H9 (cell line): ENCODE data around the gene GFRA1. TPM values are rescaled to one million over a fixed set of nuclear protein-coding genes. Genes with fewer than 3 reads are reported as not detected.

Experiments used
- DNase-seq: peaks from one replicate; pipeline ENCODE4 v3.0.0-alpha.2; 2017
- H2AFZ ChIP-seq: one replicate; pipeline ENCODE4 v1.6.1; 2013; ENCODE audit warnings: mild to moderate bottlenecking, low read length, control low read depth, moderate library complexity
- H2AK5ac ChIP-seq: 2 replicates; pipeline ENCODE4 v1.6.1; 2013; ENCODE audit warnings: low read length, control low read depth, mixed read lengths; ENCODE audit not compliant: insufficient read length
- H2BK120ac ChIP-seq: one replicate; pipeline ENCODE4 v1.6.1; 2013; ENCODE audit warnings: low read depth, mild to moderate bottlenecking, low read length, control low read depth, inconsistent platforms; ENCODE audit not compliant: poor library complexity, severe bottlenecking
- H2BK12ac ChIP-seq: 2 replicates; pipeline ENCODE4 v1.6.1; 2013; ENCODE audit warnings: low read length, control low read depth, mixed read lengths, low read depth; ENCODE audit not compliant: insufficient read length
- H2BK15ac ChIP-seq: 2 replicates; pipeline ENCODE4 v1.6.1; 2013; ENCODE audit warnings: low read depth, low read length, control low read depth
- H2BK20ac ChIP-seq: one replicate; pipeline ENCODE4 v1.6.1; 2013; ENCODE audit warnings: low read depth, mild to moderate bottlenecking, low read length, control low read depth, inconsistent platforms; ENCODE audit not compliant: poor library complexity, severe bottlenecking
- H2BK5ac ChIP-seq: 2 replicates; pipeline ENCODE4 v1.6.1; 2013; ENCODE audit warnings: low read length, control low read depth, mixed read lengths; ENCODE audit not compliant: insufficient read length
- H3K14ac ChIP-seq: 2 replicates; pipeline ENCODE4 v1.6.1; 2013; ENCODE audit warnings: low read length, control low read depth; ENCODE audit not compliant: insufficient read depth
- H3K18ac ChIP-seq: 2 replicates; pipeline ENCODE4 v1.6.1; 2013; ENCODE audit warnings: low read depth, mild to moderate bottlenecking, mixed read lengths, low read length, control low read depth; ENCODE audit not compliant: insufficient read length
- H3K23ac ChIP-seq: 2 replicates; pipeline ENCODE4 v1.6.1; 2013; ENCODE audit warnings: low read length, control low read depth, mixed read lengths, low read depth; ENCODE audit not compliant: insufficient read length
- H3K23me2 ChIP-seq: 2 replicates; pipeline ENCODE4 v1.6.1; 2013; ENCODE audit warnings: low read depth, mild to moderate bottlenecking, mixed read lengths, low read length, control low read depth; ENCODE audit not compliant: insufficient read length, poor library complexity, severe bottlenecking
- H3K27ac ChIP-seq: 2 replicates; pipeline ENCODE4 v1.5.1; 2013; ENCODE audit warnings: low read length, control low read depth, mixed read lengths, low read depth; ENCODE audit not compliant: insufficient read length
- H3K27me3 ChIP-seq: 2 replicates; pipeline ENCODE4 v1.6.1; 2013; ENCODE audit warnings: low read length, control low read depth, inconsistent platforms; ENCODE audit not compliant: insufficient read depth
- H3K4ac ChIP-seq: 2 replicates; pipeline ENCODE4 v1.6.1; 2013; ENCODE audit warnings: low read depth, mild to moderate bottlenecking, control low read depth, inconsistent platforms, low read length, moderate library complexity
- H3K4me1 ChIP-seq: 2 replicates; pipeline ENCODE4 v1.6.1; 2013; ENCODE audit warnings: low read length, control low read depth, inconsistent platforms; ENCODE audit not compliant: insufficient read depth
- H3K4me2 ChIP-seq: 2 replicates; pipeline ENCODE4 v1.6.1; 2013; ENCODE audit warnings: low read length, control low read depth, mixed read lengths; ENCODE audit not compliant: insufficient read length, insufficient read depth
- H3K56ac ChIP-seq: 2 replicates; pipeline ENCODE4 v1.6.1; 2013; ENCODE audit warnings: low read depth, mild to moderate bottlenecking, mixed read lengths, low read length, control low read depth; ENCODE audit not compliant: insufficient read length
- H3K79me1 ChIP-seq: 2 replicates; pipeline ENCODE4 v1.6.1; 2013; ENCODE audit warnings: low read depth, mild to moderate bottlenecking, moderate library complexity, low read length, control low read depth, inconsistent platforms; ENCODE audit not compliant: insufficient read depth, poor library complexity, severe bottlenecking
- H3K79me2 ChIP-seq: 2 replicates; pipeline ENCODE4 v1.6.1; 2013; ENCODE audit warnings: low read length, control low read depth, inconsistent platforms; ENCODE audit not compliant: insufficient read depth
- H3K9ac ChIP-seq: 2 replicates; pipeline ENCODE4 v1.6.1; 2013; ENCODE audit warnings: low read length, control low read depth, mixed read lengths; ENCODE audit not compliant: insufficient read length; ENCODE audit errors: extremely low read depth
- H3K9me3 ChIP-seq: one replicate; pipeline ENCODE4 v1.6.1; 2013; ENCODE audit warnings: low read depth, low read length, inconsistent platforms; ENCODE audit not compliant: control insufficient read depth
- H3T11ph ChIP-seq: one replicate; pipeline ENCODE4 v1.6.1; 2013; ENCODE audit warnings: mild to moderate bottlenecking, low read length, control low read depth, inconsistent platforms
- H4K20me1 ChIP-seq: one replicate; pipeline ENCODE4 v1.6.1; 2013; ENCODE audit not compliant: control insufficient read depth, insufficient read length, insufficient read depth
- H4K5ac ChIP-seq: 2 replicates; pipeline ENCODE4 v1.6.1; 2013; ENCODE audit warnings: low read depth, mild to moderate bottlenecking, mixed read lengths, low read length, control low read depth; ENCODE audit not compliant: insufficient read length
- H4K8ac ChIP-seq: replicated peaks from 2 replicates; pipeline ENCODE4 v1.6.1; 2013; ENCODE audit warnings: low read length, control low read depth, mixed read lengths, low read depth; ENCODE audit not compliant: insufficient read length
- H4K91ac ChIP-seq: 2 replicates; pipeline ENCODE4 v1.6.1; 2013; ENCODE audit warnings: low read depth, mild to moderate bottlenecking, moderate library complexity, mixed read lengths, low read length, control low read depth; ENCODE audit not compliant: insufficient read length
- H3K27ac Mint-ChIP-seq, 3 experiments: 2 replicates in 2 of 3; 3 replicates in 1 of 3; pipeline ENCODE4 v1.8.0; 2020 to 2021; ENCODE audit warnings: mixed read lengths in 3 of 3, mild to moderate bottlenecking in 1 of 3, moderate library complexity in 1 of 3
- H3K27me3 Mint-ChIP-seq: 2 replicates; pipeline ENCODE4 v1.8.0; 2021; ENCODE audit warnings: low read depth, mild to moderate bottlenecking, moderate library complexity, mixed read lengths
- H3K36me3 Mint-ChIP-seq, 3 experiments: 2 replicates in 2 of 3; 3 replicates in 1 of 3; pipeline ENCODE4 v1.8.0; 2020 to 2021; ENCODE audit warnings: low read depth in 3 of 3, mixed read lengths in 3 of 3; ENCODE audit not compliant: insufficient read depth in 1 of 3
- H3K4me1 Mint-ChIP-seq, 2 experiments: 2 replicates each; pipeline ENCODE4 v1.8.0; 2020; ENCODE audit warnings: mixed read lengths in 2 of 2
- H3K4me3 Mint-ChIP-seq, 2 experiments: 2 replicates in 1 of 2; 3 replicates in 1 of 2; pipeline ENCODE4 v1.8.0; 2020 to 2021; ENCODE audit warnings: mild to moderate bottlenecking in 2 of 2, mixed read lengths in 2 of 2, moderate library complexity in 1 of 2
- H3K9me3 Mint-ChIP-seq, 2 experiments: 2 replicates in 1 of 2; 3 replicates in 1 of 2; pipeline ENCODE4 v1.8.0; 2020; ENCODE audit warnings: mild to moderate bottlenecking in 2 of 2, mixed read lengths in 2 of 2, moderate library complexity in 1 of 2
- WGBS: extraction: QIAGEN DNeasy Blood & Tissue Kit; methylation state at CpG from one replicate; pipeline ENCODE4 v1.1.7; 2013; ENCODE audit warnings: missing lambda C conversion rate, low lambda C conversion rate, mixed read lengths; ENCODE audit not compliant: insufficient read length; ENCODE audit errors: extremely low coverage; 5-methylcytosine and 5-hydroxymethylcytosine counted together
- total RNA-seq: library from RNA; stranded (reverse); gene quantifications from 2 replicates; pipeline ENCODE4 v1.2.1, GENCODE V29; 2021
- TF ChIP-seq, protein P1 (sequence below): fragments of 200-600 bp; sonication (generic); conservative IDR thresholded peaks from 3 replicates; pipeline ENCODE4 v1.8.0; 2021; ENCODE audit warnings: antibody characterized with exemption, mild to moderate bottlenecking

The GFRA1 gene
- total RNA-seq, 1 experiment from 2014 or later, result 0.24 TPM

DNA sequence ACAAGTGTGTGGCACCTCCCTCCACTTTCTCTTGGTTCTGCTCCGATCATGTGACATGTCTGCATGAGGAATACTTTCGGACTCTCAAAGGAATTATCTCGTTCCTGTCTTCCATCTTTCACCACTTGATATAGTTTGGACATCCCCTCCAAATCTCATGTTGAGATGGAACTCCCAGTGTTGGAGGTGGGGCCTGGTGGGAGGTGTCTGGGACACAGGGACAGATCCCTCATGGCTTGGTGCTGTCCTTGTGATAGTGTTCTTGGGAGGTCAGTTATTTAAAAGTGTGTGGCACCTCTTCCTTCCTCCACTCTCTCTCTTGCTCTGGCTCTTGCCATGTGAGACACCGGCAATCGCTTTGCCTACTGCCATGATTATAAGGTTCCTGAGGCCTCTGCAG is 166.4 kb downstream of the GFRA1 start:
- no peak overlapping the region for H3K4me2 ChIP-seq
- no peaks in the 10 kb centered on the region for H3K4me1 ChIP-seq
- H4K8ac ChIP-seq, result no peak overlapping the region
- H3K23me2 ChIP-seq, result no peaks in the 10 kb centered on the region
- no peak overlapping the region for H2BK15ac ChIP-seq
- no peaks in the 10 kb centered on the region for H3K27me3 ChIP-seq
- H2BK20ac ChIP-seq, result no peak overlapping the region
- H3K9ac ChIP-seq, result no peak overlapping the region
- no peak overlapping the region for H2AFZ ChIP-seq
- H2BK12ac ChIP-seq, result no peak overlapping the region
- peaks cover 6% of the 10 kb centered on the region for H3K27me3 Mint-ChIP-seq
- no peaks in the 10 kb centered on the region for H3K79me2 ChIP-seq
- H3K27ac ChIP-seq, result no peak overlapping the region
- no peak overlapping the region for H3T11ph ChIP-seq
- no peaks in the 10 kb centered on the region for H3K9me3 ChIP-seq
- peaks cover 0 to 8% of the 10 kb centered on the region in 2 experiments; a peak in 3 of 4 replicates for H3K4me1 Mint-ChIP-seq
- no peaks in the 10 kb centered on the region for H3K79me1 ChIP-seq
- no peak overlapping the region for H4K5ac ChIP-seq
- H3K4me3 Mint-ChIP-seq, result no peak overlapping the region
- DNase-seq, result peak; percentile 4
- no peak overlapping the region for H2BK120ac ChIP-seq
- no peak overlapping the region for H4K91ac ChIP-seq
- H3K36me3 Mint-ChIP-seq, result peaks cover 2 to 4% (median 3%) of the 10 kb centered on the region in 3 experiments; a peak in 4 of 7 replicates
- no peak overlapping the region for H3K56ac ChIP-seq
- no peak overlapping the region for H3K18ac ChIP-seq
- H3K4ac ChIP-seq, result no peak overlapping the region
- H3K27ac Mint-ChIP-seq, result no peak overlapping the region
- no peak overlapping the region for H2AK5ac ChIP-seq
- H2BK5ac ChIP-seq, result no peak overlapping the region
- no CpG with 5 or more reads among the region's 5 CpGs for WGBS
- TF ChIP-seq, protein P1, sequence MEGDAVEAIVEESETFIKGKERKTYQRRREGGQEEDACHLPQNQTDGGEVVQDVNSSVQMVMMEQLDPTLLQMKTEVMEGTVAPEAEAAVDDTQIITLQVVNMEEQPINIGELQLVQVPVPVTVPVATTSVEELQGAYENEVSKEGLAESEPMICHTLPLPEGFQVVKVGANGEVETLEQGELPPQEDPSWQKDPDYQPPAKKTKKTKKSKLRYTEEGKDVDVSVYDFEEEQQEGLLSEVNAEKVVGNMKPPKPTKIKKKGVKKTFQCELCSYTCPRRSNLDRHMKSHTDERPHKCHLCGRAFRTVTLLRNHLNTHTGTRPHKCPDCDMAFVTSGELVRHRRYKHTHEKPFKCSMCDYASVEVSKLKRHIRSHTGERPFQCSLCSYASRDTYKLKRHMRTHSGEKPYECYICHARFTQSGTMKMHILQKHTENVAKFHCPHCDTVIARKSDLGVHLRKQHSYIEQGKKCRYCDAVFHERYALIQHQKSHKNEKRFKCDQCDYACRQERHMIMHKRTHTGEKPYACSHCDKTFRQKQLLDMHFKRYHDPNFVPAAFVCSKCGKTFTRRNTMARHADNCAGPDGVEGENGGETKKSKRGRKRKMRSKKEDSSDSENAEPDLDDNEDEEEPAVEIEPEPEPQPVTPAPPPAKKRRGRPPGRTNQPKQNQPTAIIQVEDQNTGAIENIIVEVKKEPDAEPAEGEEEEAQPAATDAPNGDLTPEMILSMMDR, result no peak
- no peaks in the 10 kb centered on the region for H4K20me1 ChIP-seq
- H3K14ac ChIP-seq, result no peak overlapping the region
- peaks cover 2 to 3% of the 10 kb centered on the region in 2 experiments; a peak in 3 of 5 replicates for H3K9me3 Mint-ChIP-seq
- no peak overlapping the region for H3K23ac ChIP-seq
